RWPE1 (cell line): ENCODE measurements around the gene CMTM5.

Experiments used
- CTCF ChIA-PET: fragments of 350-600 bp; sonication (Branson Sonifier 250); formaldehyde crosslinking; extraction: SDS; loops from one replicate; lab custom pipeline; 2021; lab: Yijun Ruan, JAX
- POLR2A ChIA-PET: fragments of 400-600 bp; formaldehyde crosslinking; extraction: SDS; loops from one replicate; lab custom pipeline; 2020; ENCODE audit warnings: antibody characterized with exemption; ENCODE audit not compliant: low non-redundant PET; lab: Yijun Ruan, JAX
- DNase-seq: peaks from one replicate; pipeline ENCODE4 v3.0.0; 2012; ENCODE audit warnings: low spot score
- H3K27ac ChIP-seq: fragments of 450-650 bp; 2 replicates; pipeline ENCODE4 v1.5.1; 2017
- TF ChIP-seq, protein P1 (sequence below): fragments of 450-650 bp; conservative IDR thresholded peaks from 2 replicates; pipeline ENCODE4 v1.5.1; 2017; ENCODE audit warnings: low read depth, mild to moderate bottlenecking

CMTM5 gene

GRCh38 chr14:23375527-23376251 lies 1.2 kb upstream of the CMTM5 start:
- ChIA-PET CTCF (interaction anchor here (0.5 to 0.9 kb wide), 4 partner anchors 16 to 201 kb away, joined by 3 to 8 read pairs (median 4); no protein-coding TSS in a partner anchor), POLR2A (no interaction called here)
- H3K27ac ChIP-seq = no peak overlapping the region
- no peak for DNase-seq
- TF ChIP-seq, protein P1, sequence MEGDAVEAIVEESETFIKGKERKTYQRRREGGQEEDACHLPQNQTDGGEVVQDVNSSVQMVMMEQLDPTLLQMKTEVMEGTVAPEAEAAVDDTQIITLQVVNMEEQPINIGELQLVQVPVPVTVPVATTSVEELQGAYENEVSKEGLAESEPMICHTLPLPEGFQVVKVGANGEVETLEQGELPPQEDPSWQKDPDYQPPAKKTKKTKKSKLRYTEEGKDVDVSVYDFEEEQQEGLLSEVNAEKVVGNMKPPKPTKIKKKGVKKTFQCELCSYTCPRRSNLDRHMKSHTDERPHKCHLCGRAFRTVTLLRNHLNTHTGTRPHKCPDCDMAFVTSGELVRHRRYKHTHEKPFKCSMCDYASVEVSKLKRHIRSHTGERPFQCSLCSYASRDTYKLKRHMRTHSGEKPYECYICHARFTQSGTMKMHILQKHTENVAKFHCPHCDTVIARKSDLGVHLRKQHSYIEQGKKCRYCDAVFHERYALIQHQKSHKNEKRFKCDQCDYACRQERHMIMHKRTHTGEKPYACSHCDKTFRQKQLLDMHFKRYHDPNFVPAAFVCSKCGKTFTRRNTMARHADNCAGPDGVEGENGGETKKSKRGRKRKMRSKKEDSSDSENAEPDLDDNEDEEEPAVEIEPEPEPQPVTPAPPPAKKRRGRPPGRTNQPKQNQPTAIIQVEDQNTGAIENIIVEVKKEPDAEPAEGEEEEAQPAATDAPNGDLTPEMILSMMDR = no peak

DNA sequence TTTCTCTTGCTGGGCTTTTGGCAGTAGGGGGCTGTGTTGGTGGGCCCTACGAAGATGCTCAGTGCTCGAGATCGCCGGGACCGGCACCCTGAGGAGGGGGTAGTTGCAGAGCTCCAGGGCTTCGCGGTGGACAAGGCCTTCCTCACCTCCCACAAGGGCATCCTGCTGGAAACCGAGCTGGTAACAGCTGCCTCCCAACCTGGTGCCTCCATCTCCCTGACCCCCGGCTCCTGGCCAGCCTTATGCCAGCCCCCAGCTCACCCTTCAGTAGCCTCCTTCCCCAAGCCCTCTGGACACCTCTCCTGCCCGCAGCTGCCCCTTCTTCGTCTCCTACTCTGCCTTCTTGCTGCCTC lies 328 bp downstream of the CMTM5 start:
- CTCF ChIA-PET = interaction anchor here (0.6 kb wide), 1 partner anchor 601 kb away, joined by 5 read pairs; no protein-coding TSS in a partner anchor
- POLR2A ChIA-PET = no interaction called here
- H3K27ac ChIP-seq = no peak overlapping the region
- no peak for DNase-seq
- TF ChIP-seq, protein P1 = no peak

GRCh38 chr14:23377573-23378563 lies 1.0 kb downstream of the CMTM5 start:
- CTCF ChIA-PET = interaction anchor here (0.6 to 2.7 kb wide), 4 partner anchors 8 to 601 kb away, joined by 3 to 13 read pairs (median 4); no protein-coding TSS in a partner anchor
- TF ChIP-seq, protein P1 = no peak
- H3K27ac ChIP-seq = no peak overlapping the region
- no peak for DNase-seq
- POLR2A ChIA-PET = no interaction called here

DNA sequence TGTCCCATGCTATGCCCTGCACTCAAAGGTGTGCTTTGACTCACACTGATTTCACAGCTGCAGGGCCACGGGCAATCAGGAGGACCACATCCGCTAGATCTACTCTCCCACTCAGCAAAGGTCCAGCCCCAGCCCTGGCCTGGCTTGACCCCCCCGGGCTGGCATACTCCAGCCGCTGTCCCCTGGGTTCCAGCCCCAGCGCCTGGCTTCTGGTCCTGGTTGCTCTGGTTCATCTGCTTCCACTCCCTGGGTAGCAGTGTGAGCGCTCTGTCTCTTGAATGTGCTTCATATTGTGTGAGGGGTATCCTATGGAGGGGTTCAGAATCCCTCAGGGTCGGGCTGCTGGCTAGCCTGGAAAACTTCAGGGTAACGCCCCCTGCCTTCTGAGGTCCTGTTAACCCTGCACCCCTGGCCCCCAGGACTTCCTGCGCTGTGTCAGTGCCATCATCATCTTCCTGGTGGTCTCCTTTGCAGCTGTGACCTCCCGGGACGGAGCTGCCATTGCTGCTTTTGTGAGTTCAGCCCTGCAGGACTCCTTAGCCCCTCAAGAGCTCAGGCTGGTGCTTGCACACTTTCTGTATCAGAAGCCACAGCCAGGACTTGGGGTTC lies 1.9 kb downstream of the CMTM5 start:
- H3K27ac ChIP-seq = no peak overlapping the region
- no peak for DNase-seq
- ChIA-PET CTCF (interaction anchor here (0.6 to 2.8 kb wide), 9 partner anchors 9 to 1350 kb away, joined by 3 to 34 read pairs (median 5); no protein-coding TSS in a partner anchor), POLR2A (no interaction called here)
- TF ChIP-seq, protein P1 = no peak

DNA sequence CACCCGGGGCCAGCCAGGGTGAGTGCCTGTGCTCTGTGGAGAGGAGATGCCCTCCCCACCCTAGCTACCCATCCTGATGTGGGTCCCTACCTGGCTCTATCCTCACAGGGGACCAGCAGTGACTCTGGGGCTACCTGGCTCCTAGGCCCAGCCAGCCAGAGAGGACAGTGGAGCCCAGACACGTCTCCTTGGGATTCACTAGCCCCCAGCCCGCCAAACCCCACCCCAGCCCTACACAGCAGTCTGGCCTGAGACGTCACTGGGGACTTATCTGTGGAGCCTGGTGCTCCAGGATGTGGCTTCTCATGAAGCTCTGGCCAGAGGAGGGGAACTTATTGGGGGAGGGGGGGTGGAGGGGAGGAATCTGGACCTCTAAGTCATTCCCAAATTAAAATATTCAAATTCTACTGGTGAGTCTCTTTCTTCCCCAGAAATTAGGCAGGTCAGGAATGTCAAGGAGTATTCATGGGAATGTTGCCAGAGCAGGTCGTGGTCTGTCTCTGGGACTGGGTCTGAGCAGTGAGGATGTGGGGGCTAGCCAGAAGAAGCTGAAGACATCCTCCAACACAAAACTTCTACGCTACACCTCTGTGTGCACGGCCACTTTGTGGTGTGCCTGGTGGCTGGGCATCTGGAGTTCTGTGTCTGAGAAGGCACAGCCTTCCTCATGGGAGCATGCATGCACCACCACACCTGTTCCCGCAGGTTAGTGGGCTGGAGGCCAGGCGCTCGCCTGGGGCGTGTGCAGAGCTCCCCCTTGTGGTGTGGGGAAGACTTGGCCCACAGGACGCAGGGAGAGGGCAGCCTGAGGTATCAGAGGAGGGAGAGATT lies 2.7 kb downstream of the CMTM5 start:
- no peak overlapping the region for H3K27ac ChIP-seq
- CTCF ChIA-PET = interaction anchor here (0.5 to 2.8 kb wide), 23 partner anchors 9 to 1349 kb away, joined by 3 to 34 read pairs (median 5); partner anchors contain the start of gene PABPN1
- POLR2A ChIA-PET = no interaction called here
- TF ChIP-seq, protein P1 = peak; percentile 94
- peak; percentile 68 for DNase-seq
